ENCODE data around the gene EZH1. TPM values are rescaled to one million over a fixed set of nuclear protein-coding genes. Genes with fewer than 3 reads are reported as not detected.

Gene EZH1
- total RNA-seq, 4 donors from 2014 or later: 53.7 to 126 (median 91.8) TPM

- no peak for TF ChIP-seq CTCF (IDR thresholded peaks at IDR 0.05; ENCODE audit: low read depth)
These were observed 70.7 kb downstream of the EZH1 start for GRCh38 chr17:42673885-42674754.

- no peak for TF ChIP-seq CTCF (IDR thresholded peaks at IDR 0.05; ENCODE audit: low read depth)
These were observed 71.5 kb downstream of the EZH1 start for GRCh38 chr17:42673266-42673884.

- TF ChIP-seq CTCF (IDR thresholded peaks at IDR 0.05; ENCODE audit: low read depth): no peak
These were observed 72.8 kb downstream of the EZH1 start for GRCh38 chr17:42672038-42672437.

GRCh38 chr17:42670789-42671657 lies 73.8 kb downstream of the EZH1 start:
- TF ChIP-seq CTCF (IDR thresholded peaks at IDR 0.05; ENCODE audit: low read depth): no peak

- no peak for TF ChIP-seq CTCF (IDR thresholded peaks at IDR 0.05; ENCODE audit: low read depth)
These were observed 74.7 kb downstream of the EZH1 start for GRCh38 chr17:42669977-42670788.

GRCh38 chr17:42669705-42669976 lies 75.2 kb downstream of the EZH1 start:
- no peak for TF ChIP-seq CTCF (IDR thresholded peaks at IDR 0.05; ENCODE audit: low read depth)

Data from subcutaneous adipose tissue (tissue), 4 donors.